ENCODE results near the gene RCVRN.

DNA sequence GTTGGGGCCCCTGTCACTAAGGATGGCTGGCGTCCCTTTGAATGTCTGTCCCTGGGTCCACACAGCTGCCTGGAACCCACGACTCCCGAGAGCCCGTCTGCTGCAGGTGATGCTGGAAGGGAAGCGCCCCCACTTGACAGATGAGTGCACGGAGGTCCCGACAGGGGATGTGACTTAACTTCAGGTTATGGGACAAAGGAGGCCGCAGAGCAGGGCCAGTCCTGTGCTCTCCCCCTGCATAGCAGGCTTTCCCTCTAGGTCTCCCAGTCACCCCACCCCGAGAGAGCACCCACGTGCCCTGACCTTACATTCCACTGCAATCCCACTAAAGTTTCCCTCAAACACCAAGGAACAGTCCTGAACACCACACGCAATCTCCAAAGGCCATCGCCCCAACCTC is 6.0 kb upstream of the RCVRN start:
- TF ChIP-seq, protein P1, sequence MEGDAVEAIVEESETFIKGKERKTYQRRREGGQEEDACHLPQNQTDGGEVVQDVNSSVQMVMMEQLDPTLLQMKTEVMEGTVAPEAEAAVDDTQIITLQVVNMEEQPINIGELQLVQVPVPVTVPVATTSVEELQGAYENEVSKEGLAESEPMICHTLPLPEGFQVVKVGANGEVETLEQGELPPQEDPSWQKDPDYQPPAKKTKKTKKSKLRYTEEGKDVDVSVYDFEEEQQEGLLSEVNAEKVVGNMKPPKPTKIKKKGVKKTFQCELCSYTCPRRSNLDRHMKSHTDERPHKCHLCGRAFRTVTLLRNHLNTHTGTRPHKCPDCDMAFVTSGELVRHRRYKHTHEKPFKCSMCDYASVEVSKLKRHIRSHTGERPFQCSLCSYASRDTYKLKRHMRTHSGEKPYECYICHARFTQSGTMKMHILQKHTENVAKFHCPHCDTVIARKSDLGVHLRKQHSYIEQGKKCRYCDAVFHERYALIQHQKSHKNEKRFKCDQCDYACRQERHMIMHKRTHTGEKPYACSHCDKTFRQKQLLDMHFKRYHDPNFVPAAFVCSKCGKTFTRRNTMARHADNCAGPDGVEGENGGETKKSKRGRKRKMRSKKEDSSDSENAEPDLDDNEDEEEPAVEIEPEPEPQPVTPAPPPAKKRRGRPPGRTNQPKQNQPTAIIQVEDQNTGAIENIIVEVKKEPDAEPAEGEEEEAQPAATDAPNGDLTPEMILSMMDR (IDR thresholded peaks at IDR 0.05), result no peak
- no peak for TF ChIP-seq POLR2A (IDR thresholded peaks at IDR 0.05)
